ENCODE results near the gene CPN1. TPM values are rescaled to one million over a fixed set of nuclear protein-coding genes. Genes with fewer than 3 reads are reported as not detected.

The CPN1 gene
- total and polyA plus RNA-seq, 2 donors (not counting 3 experiments of a cell fraction or from before 2014, with no cell fraction given), result not detected

DNA sequence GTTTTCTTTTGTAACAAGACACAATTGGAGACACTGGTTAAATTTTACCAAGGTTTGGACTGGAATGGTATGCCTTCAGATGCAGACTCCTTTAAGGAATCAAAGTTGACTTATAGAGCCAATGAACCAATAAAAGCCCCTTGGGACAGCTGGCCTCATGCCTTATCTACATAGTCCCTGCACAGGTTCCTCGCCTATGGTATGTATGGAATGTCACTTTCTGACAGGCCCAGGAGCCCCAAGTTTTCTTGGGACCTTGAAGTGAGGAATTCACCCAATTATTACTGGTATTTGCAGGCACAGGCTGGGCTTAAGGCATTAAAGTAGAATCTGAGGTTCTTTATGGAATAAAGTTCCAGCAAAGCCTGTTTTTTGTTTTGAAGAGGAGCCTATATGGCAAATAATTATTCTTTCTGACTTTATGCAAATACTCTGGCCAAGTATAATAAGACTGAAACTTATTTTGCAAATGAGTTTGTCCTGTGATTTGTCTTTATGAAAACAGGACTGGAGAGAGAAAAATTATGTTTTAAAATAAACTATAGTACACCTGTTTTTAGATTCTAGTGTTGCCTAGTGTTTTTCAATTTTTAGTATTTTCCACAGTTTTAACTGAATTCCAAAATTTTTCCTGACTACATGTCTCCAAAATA lies 47.8 kb downstream of the CPN1 start:
- peaks cover 6% of the 10 kb centered on the region for H3K4me1 ChIP-seq (ENCODE audit: control insufficient read depth, extremely low read depth, insufficient read depth, low read length)
- no peaks in the 10 kb centered on the region for H4K20me1 ChIP-seq (replicated peaks; ENCODE audit: control insufficient read depth, extremely low read depth, insufficient read depth, low read length)
- CTCF ChIA-PET, result interaction anchor here (1.2 kb wide), 1 partner anchor 8 kb away, joined by 3 read pairs; no protein-coding TSS in a partner anchor
- POLR2A ChIA-PET, result no interaction called here
- H3K27me3 ChIP-seq (ENCODE audit: control insufficient read depth in 2 of 2, insufficient read depth in 2 of 2, low read length in 2 of 2), result peaks cover 0 to 2% of the 10 kb centered on the region in 2 experiments
- BruUV-seq (replicated peaks), result no TSS peak
- H3K4me3 ChIP-seq (replicated peaks in 1 of 3; ENCODE audit: insufficient read depth in 1 of 3, low read depth in 1 of 3, low read length in 3 of 3), result no peak overlapping the region
- H3K79me2 ChIP-seq (ENCODE audit: control insufficient read depth, insufficient read depth, low read length), result no peaks in the 10 kb centered on the region
- H3K9me3 ChIP-seq (replicated peaks; ENCODE audit: control insufficient read depth, insufficient read depth, low read length), result no peaks in the 10 kb centered on the region
- DNase-seq (ENCODE audit: low read depth, low spot score), result no peak
- H2AFZ ChIP-seq (ENCODE audit: low read depth, low read length), result no peak overlapping the region
- H3K9me1 ChIP-seq (replicated peaks; ENCODE audit: control insufficient read depth, extremely low read depth, insufficient read depth, low read length), result no peaks in the 10 kb centered on the region
- H3K36me3 ChIP-seq (ENCODE audit: control insufficient read depth in 2 of 2, extremely low read depth in 1 of 2, insufficient read depth in 2 of 2, low read length in 2 of 2), result no peaks in the 10 kb centered on the region
- no peak for FAIRE-seq
- H3K4me2 ChIP-seq (ENCODE audit: insufficient read depth, low read length), result no peak overlapping the region
- TF ChIP-seq GATA2 (IDR thresholded peaks at IDR 0.05; ENCODE audit: insufficient read depth, insufficient read length, low read depth, low read length) (no peak), POLR2A (IDR thresholded peaks at IDR 0.05; ENCODE audit: low read depth, low read length) (no peak)
- H3K9ac ChIP-seq (replicated peaks; ENCODE audit: extremely low read depth, insufficient read depth, low read length), result no peak overlapping the region
- intact Hi-C loops (cut with micrococcal nuclease) (no loop called here), dilution Hi-C loops (cut with MboI; ENCODE audit: extremely low pct_ligation_motif_present, low sequenced_read_pairs) (no loop called here)
- H3K27ac ChIP-seq (ENCODE audit: insufficient read depth, low read depth, low read length), result no peak overlapping the region

DNA sequence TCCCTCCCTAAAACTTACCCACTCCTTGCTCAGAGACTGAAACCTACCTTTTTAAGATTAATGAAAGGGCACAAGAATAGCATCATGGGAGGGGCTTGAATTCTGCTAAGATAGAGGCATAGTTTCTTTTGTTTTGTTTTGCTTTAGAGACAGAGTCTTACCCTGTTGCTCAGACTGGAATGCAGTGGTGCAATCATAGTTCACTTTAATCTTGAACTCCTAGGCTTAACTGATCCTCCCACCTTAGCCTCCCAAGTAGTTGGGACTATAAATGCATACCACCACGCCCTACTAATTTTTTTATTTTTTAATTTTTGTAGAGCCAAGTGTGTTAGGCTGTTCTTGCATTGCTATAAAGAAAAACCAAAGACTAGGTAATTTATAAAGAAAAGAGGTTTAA lies 54.3 kb downstream of the CPN1 start:
- no peaks in the 10 kb centered on the region for H3K4me1 ChIP-seq (ENCODE audit: control insufficient read depth, extremely low read depth, insufficient read depth, low read length)
- no peak overlapping the region for H3K4me2 ChIP-seq (ENCODE audit: insufficient read depth, low read length)
- no peaks in the 10 kb centered on the region for H3K79me2 ChIP-seq (ENCODE audit: control insufficient read depth, insufficient read depth, low read length)
- no peaks in the 10 kb centered on the region for H3K36me3 ChIP-seq (ENCODE audit: control insufficient read depth in 2 of 2, extremely low read depth in 1 of 2, insufficient read depth in 2 of 2, low read length in 2 of 2)
- intact Hi-C loops (cut with micrococcal nuclease) (no loop called here), dilution Hi-C loops (cut with MboI; ENCODE audit: extremely low pct_ligation_motif_present, low sequenced_read_pairs) (no loop called here)
- TF ChIP-seq EZH2 (IDR thresholded peaks at IDR 0.05; ENCODE audit: borderline replicate concordance, low read depth, low read length, severe bottlenecking), result no peak
- no peak for TF ChIP-seq JUN (IDR thresholded peaks at IDR 0.05; ENCODE audit: borderline replicate concordance, insufficient read depth, insufficient read length, low read depth)
- TF ChIP-seq, protein P1, sequence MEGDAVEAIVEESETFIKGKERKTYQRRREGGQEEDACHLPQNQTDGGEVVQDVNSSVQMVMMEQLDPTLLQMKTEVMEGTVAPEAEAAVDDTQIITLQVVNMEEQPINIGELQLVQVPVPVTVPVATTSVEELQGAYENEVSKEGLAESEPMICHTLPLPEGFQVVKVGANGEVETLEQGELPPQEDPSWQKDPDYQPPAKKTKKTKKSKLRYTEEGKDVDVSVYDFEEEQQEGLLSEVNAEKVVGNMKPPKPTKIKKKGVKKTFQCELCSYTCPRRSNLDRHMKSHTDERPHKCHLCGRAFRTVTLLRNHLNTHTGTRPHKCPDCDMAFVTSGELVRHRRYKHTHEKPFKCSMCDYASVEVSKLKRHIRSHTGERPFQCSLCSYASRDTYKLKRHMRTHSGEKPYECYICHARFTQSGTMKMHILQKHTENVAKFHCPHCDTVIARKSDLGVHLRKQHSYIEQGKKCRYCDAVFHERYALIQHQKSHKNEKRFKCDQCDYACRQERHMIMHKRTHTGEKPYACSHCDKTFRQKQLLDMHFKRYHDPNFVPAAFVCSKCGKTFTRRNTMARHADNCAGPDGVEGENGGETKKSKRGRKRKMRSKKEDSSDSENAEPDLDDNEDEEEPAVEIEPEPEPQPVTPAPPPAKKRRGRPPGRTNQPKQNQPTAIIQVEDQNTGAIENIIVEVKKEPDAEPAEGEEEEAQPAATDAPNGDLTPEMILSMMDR (IDR thresholded peaks at IDR 0.05; ENCODE audit: extremely low read depth in 1 of 2, insufficient read depth in 1 of 2, low read depth in 1 of 2, low read length in 2 of 2), result no peak
- TF ChIP-seq POLR2A (IDR thresholded peaks at IDR 0.05; ENCODE audit: low read depth, low read length), result no peak
- no peak for TF ChIP-seq GATA2 (IDR thresholded peaks at IDR 0.05; ENCODE audit: insufficient read depth, insufficient read length, low read depth, low read length)
- no peak for TF ChIP-seq FOS (IDR thresholded peaks at IDR 0.05; ENCODE audit: borderline replicate concordance, insufficient read depth, low read length)
- no peak for TF ChIP-seq MYC (IDR thresholded peaks at IDR 0.05; ENCODE audit: low read depth, low read length)
- TF ChIP-seq POLR2AphosphoS5 (IDR thresholded peaks at IDR 0.05; ENCODE audit: insufficient read depth, low read depth, low read length), result no peak
- TF ChIP-seq, protein P2, sequence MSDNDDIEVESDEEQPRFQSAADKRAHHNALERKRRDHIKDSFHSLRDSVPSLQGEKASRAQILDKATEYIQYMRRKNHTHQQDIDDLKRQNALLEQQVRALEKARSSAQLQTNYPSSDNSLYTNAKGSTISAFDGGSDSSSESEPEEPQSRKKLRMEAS (IDR thresholded peaks at IDR 0.05; ENCODE audit: insufficient read depth, insufficient read length), result no peak
- H3K27me3 ChIP-seq (ENCODE audit: control insufficient read depth in 2 of 2, insufficient read depth in 2 of 2, low read length in 2 of 2), result peaks cover 0 to 2% of the 10 kb centered on the region in 2 experiments
- DNase-seq (ENCODE audit: low read depth, low spot score), result no peak
- no peak overlapping the region for H2AFZ ChIP-seq (ENCODE audit: low read depth, low read length)
- H3K9me1 ChIP-seq (replicated peaks; ENCODE audit: control insufficient read depth, extremely low read depth, insufficient read depth, low read length), result no peaks in the 10 kb centered on the region
- H3K9me3 ChIP-seq (replicated peaks; ENCODE audit: control insufficient read depth, insufficient read depth, low read length), result no peaks in the 10 kb centered on the region
- no peak overlapping the region for H3K4me3 ChIP-seq (replicated peaks in 1 of 3; ENCODE audit: insufficient read depth in 1 of 3, low read depth in 1 of 3, low read length in 3 of 3)
- POLR2A ChIA-PET, result no interaction called here
- H3K27ac ChIP-seq (ENCODE audit: insufficient read depth, low read depth, low read length), result no peak overlapping the region
- H3K9ac ChIP-seq (replicated peaks; ENCODE audit: extremely low read depth, insufficient read depth, low read length), result no peak overlapping the region
- CTCF ChIA-PET, result no interaction called here
- no TSS peak for BruUV-seq (replicated peaks)
- FAIRE-seq, result no peak
- no peaks in the 10 kb centered on the region for H4K20me1 ChIP-seq (replicated peaks; ENCODE audit: control insufficient read depth, extremely low read depth, insufficient read depth, low read length)
